Fibroblast of pulmonary artery (primary cell): ENCODE measurements around the gene HDAC9.

Source experiments
- DNase-seq: peaks from one replicate; pipeline ENCODE4 v3.0.0-alpha.2; 2010; ENCODE audit warnings: low read depth
- H3K4me3 ChIP-seq: replicated peaks from 2 replicates; pipeline ENCODE4 v1.5.1; 2011; ENCODE audit warnings: low read depth, mild to moderate bottlenecking, control low read depth, low read length, moderate library complexity
- TF ChIP-seq, protein P1 (sequence below): IDR thresholded peaks from 2 replicates; pipeline ENCODE4 v1.5.1; 2011; ENCODE audit warnings: mild to moderate bottlenecking, control low read depth, low read length, inconsistent platforms; ENCODE audit errors: missing control alignments

HDAC9 gene

DNA sequence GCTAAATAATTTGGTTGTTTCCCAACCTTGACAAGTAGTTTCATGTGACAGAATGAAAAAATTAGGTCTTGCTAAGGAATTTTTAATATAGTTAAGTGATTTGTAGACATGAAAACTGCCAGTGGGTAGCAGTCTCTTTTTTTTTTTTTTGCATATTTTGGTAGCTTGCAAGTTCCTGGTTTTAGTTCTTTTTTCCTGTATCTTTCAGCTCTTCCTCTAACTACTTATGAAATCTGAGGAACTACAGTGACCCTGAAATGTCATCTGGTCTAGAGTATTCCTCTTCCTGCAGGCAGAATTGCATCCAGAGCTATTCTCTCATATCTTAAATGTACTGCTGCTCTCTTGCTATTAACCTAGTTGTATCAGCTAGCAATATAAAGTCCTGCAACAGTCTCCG is 160.4 kb downstream of the HDAC9 start:
- no peak overlapping the region for H3K4me3 ChIP-seq
- TF ChIP-seq, protein P1, sequence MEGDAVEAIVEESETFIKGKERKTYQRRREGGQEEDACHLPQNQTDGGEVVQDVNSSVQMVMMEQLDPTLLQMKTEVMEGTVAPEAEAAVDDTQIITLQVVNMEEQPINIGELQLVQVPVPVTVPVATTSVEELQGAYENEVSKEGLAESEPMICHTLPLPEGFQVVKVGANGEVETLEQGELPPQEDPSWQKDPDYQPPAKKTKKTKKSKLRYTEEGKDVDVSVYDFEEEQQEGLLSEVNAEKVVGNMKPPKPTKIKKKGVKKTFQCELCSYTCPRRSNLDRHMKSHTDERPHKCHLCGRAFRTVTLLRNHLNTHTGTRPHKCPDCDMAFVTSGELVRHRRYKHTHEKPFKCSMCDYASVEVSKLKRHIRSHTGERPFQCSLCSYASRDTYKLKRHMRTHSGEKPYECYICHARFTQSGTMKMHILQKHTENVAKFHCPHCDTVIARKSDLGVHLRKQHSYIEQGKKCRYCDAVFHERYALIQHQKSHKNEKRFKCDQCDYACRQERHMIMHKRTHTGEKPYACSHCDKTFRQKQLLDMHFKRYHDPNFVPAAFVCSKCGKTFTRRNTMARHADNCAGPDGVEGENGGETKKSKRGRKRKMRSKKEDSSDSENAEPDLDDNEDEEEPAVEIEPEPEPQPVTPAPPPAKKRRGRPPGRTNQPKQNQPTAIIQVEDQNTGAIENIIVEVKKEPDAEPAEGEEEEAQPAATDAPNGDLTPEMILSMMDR = no peak
- no peak for DNase-seq

DNA sequence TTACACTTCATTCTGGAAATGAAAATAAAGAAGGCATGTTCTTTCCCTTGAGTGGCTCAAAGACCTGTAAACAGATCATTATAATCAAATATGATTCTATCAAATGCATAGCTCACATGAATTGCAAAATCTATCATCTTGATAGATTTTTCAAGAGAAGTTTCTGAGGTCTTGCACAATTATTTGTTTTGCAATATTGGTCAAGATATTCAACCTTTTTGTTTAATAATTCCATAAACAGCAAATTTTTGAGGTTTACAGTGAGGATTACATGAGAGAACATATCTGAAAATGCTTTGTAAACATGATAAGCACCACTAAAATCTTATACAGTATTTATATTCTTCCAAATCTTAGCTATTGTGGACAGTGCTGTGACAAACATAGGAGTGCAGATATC is 160.8 kb downstream of the HDAC9 start:
- TF ChIP-seq, protein P1 = no peak
- H3K4me3 ChIP-seq = no peak overlapping the region

DNA sequence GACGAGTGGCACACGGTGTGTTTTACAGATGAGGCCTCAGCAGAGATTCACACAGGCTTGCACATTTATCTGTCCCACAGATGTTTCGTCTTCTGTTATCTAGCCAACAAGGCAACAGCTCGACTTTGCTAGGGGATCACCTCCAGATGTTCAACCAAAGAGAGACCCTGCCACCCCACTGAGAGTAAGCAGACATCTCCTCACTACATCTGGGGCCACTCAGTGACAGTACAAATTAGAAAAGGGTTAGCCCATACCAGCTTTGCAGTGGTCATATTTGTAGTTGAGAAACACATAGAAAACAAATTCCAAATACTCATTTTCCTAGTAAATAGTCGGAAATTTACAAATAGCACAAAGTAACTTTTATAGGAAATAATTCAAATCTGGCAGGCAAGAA is 164.2 kb downstream of the HDAC9 start:
- no peak for DNase-seq
- H3K4me3 ChIP-seq = no peak overlapping the region
- TF ChIP-seq, protein P1 = no peak

More for the DNA sequence above, 160.8 kb downstream of the HDAC9 start:
- DNase-seq = no peak

DNA sequence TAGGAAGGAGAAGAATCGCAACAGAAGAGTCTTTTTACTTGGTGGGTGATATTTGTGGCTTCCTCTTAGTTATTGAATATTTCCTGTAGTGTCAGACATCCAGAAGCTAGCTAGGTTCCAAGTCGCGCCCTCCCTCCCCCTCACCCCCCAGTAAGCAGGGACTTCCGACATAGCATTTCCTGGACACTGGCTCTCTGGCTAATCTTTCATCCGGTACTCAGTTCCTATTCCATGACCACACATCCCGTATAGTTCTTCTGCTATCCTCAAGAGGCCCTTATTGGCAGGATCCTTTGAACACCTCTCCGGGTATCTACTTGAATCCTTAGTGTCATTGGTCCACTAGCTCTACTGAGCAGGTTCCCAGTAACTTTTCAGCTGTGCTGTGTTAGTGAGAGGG is 167.8 kb downstream of the HDAC9 start:
- no peak overlapping the region for H3K4me3 ChIP-seq
- no peak for DNase-seq
- TF ChIP-seq, protein P1 = no peak

DNA sequence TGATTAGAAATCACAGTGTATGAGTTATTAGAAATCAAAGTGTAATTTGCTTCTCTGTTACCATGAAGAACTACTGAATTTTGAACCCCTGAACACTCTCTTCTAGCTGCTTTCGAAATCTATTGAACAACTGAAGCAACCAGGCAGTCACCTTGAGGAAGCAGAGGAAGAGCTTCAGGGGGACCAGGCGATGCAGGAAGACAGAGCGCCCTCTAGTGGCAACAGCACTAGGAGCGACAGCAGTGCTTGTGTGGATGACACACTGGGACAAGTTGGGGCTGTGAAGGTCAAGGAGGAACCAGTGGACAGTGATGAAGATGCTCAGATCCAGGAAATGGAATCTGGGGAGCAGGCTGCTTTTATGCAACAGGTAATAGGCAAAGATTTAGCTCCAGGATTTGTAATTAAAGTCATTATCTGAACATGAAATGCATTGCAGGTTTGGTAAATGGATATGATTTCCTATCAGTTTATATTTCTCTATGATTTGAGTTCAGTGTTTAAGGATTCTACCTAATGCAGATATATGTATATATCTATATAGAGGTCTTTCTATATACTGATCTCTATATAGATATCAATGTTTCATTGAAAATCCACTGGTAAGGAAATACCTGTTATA is 170.7 kb downstream of the HDAC9 start:
- DNase-seq = peak; percentile 86
- TF ChIP-seq, protein P1 = peak; percentile 99
- H3K4me3 ChIP-seq = no peak overlapping the region

DNA sequence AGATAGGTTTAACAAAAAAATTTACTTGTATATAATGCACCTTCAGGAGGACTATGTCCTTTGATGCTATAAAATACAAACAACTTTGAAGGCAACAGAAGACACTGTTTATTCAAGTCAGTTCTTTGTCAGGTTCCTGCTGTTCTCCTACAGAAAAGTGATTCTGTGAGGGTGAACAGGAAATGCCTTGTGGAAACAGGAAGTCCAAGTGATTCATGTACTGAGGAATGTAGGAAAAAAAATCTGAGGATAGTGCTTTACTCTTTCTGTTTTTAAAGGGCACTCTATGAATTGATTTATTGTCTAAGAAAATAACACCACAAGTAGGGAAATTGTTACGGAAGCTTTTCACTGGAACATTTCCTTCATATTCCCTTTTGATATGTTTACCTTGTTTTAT is 171.9 kb downstream of the HDAC9 start:
- TF ChIP-seq, protein P1 = no peak
- peak; percentile 90 for DNase-seq
- no peak overlapping the region for H3K4me3 ChIP-seq

DNA sequence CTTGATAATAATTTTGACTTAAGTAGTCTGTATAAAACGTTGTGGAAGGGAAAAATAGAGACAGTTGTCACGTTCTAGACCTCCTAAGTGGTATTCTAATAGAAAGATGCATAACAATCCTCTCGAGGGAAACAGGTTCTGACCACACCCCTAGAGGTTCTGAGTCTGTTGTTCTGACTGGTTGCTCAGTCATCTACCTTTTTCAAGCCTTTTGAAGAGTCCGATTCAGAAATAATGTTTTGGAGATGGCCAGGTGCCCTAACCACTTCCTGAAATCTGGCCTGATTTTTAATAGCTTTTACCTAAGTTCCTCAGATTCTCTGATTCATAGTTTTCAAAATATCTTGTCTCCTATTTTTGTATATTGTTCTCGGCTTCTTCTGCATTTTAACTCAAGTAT is 175.6 kb downstream of the HDAC9 start:
- H3K4me3 ChIP-seq = no peak overlapping the region
- TF ChIP-seq, protein P1 = no peak
- no peak for DNase-seq
